GM12873 (cell line): ENCODE data around the gene ABHD16B.

Source experiments
- CTCF ChIP-seq: IDR thresholded peaks from 2 replicates; pipeline ENCODE4 v1.5.1; 2012; ENCODE audit warnings: low read depth, mild to moderate bottlenecking, moderate library complexity, low read length, control low read depth; ENCODE audit not compliant: insufficient read depth; ENCODE audit errors: missing control alignments

ABHD16B gene

GRCh38 chr20:63854069-63854765, 7.1 kb upstream of the ABHD16B start:
- no peak for TF ChIP-seq CTCF

DNA sequence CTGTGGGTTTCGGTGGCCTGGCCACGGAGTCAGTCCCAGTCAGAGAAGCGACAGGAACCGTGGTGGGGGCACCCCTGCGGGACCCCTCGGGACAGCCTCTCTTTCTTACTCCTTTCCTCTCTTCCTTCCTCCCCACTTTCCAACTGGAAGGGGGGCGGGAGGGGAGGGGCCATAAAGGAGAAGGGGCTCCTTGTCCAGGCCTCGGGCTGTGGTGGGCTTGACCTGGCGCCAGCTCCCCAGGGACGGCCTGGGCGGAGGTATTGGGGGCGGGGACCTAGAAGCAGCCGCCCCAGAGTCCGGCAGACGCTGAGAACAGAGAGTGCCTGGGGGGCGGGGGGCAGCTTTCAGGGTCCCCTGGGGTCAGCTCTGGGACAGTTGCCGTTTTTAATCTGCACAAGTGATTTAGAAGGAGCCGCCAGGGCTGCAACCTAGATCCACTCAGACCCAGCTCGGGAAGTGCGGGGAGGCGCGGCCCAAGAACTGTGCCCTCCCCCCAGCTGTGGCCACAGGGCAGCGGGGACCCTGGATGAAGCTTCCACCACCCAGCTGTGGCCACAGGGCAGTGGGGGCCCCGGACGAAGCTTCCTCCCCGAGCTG, 6.4 kb upstream of the ABHD16B start:
- TF ChIP-seq CTCF, result no peak

- TF ChIP-seq CTCF, result no peak
These were observed 5.8 kb upstream of the ABHD16B start for GRCh38 chr20:63855363-63856097.

DNA sequence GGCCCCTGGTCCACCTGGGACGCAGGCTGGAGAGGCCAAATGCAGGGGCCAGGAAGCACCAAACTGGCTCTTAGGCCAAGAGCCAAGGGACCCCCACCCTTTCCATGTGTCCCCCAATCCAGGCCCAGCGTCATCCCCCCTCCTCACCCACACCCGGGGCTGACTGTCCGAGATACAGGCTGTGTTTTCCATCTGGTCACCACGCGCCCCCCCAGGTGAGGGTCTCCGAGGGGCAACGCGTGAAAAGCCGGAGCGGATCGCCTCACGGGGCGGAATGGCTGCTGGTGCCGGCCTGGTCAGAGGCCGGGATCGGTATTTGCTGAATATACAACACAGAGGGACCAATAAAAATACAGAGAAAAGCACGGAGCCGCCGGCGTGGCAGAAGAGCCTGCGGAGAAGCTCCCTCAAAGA, 5.2 kb upstream of the ABHD16B start:
- no peak for TF ChIP-seq CTCF

GRCh38 chr20:63857764-63858392, 3.4 kb upstream of the ABHD16B start:
- TF ChIP-seq CTCF, result no peak

GRCh38 chr20:63858393-63859165, 2.7 kb upstream of the ABHD16B start:
- TF ChIP-seq CTCF, result no peak
